ENCODE data around the gene STK36.

GRCh38 chr2:218671097-218671653 lies 711 bp upstream of the STK36 start:
- TF ChIP-seq SIN3A (IDR thresholded peaks at IDR 0.05; ENCODE audit: borderline replicate concordance, insufficient read depth, low read depth, low read length) (no peak), CTCF (IDR thresholded peaks at IDR 0.05) (no peak), POLR2AphosphoS5 (IDR thresholded peaks at IDR 0.05; ENCODE audit: low read depth, low read length) (no peak)
